NCI-H2196 treated with DMSO at 0.1 percent for 48 hours (cell line): ENCODE measurements around the gene AGBL5.
"Not testable (repeated sequence)": the region's sequence is repeated elsewhere in the genome, so short reads cannot be mapped to it uniquely, and the experiment has no call there.

ENCODE experiments used
- DNase-seq: peaks from one replicate; lab custom pipeline; 2025; ENCODE audit not compliant: unreplicated experiment; lab: John Stamatoyannopoulos, UW

The AGBL5 gene

GRCh38 chr2:27110603-27111352, 59.3 kb downstream of the AGBL5 start:
- DNase-seq = not testable (repeated sequence)

GRCh38 chr2:27111392-27112078, 60.1 kb downstream of the AGBL5 start:
- not testable (repeated sequence) for DNase-seq

- DNase-seq = no peak
Observed at GRCh38 chr2:27115519-27115918, 64.1 kb downstream of the AGBL5 start.

- DNase-seq = no peak
Observed at GRCh38 chr2:27117995-27118524, 66.6 kb downstream of the AGBL5 start.

- DNase-seq = no peak
Observed at GRCh38 chr2:27118525-27119329, 67.3 kb downstream of the AGBL5 start, which contains the start of gene CGREF1. TSS of gene CGREF1 (minus strand) at chr2:27119128. CDS start at chr2:27104366, 14,762 bp downstream.

GRCh38 chr2:27119330-27119670, 67.8 kb downstream of the AGBL5 start:
- not testable (repeated sequence) for DNase-seq
